HG03045 (cell line): Measurements from ENCODE around the gene CALML6.
A peak's percentile ranks its signal among the peaks of the same experiment; 100 is the strongest.

Experiments used
- ATAC-seq: cut with Tn5 transposase; IDR thresholded peaks from one replicate; pipeline ENCODE4 v1.9.1; 2021; ENCODE audit warnings: mild to moderate bottlenecking, moderate library complexity; ENCODE audit not compliant: unreplicated experiment

The CALML6 gene

DNA sequence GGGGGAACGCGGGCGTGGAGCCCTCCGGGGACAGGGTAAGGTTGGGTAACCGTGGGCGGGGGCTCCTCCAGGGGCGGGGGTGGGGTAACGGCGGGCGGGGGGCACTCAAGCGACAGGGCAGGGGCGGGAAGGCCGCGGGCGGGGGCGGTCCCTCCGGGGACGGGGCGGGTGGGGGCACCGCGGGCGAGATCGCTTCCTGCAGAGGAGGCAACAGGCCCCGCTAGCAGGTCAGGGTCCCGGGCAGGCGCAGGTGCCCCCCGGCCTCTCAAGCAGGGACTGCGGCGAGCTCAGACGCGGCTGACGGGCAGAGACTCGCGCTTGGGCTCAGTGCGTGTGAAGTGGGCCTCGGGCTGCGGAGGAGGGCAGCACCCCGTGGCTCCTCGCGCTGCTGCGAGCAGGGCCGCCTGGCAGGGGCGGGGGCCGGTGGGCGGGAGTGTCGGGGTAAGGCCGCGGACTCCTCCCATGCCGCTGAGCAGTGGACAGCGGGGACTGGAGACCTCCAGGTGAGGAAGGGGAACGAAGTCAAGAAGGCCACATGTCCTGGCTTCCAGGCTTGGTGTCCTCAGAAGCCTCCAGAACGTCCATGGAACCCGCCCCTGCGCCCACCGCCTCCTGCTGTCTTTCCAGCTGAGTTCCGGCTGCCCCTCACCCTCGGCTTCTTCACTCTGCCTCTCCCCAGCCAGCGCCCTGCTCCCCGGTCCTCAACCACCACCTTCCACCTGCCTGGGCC, 23.5 kb upstream of the CALML6 start:
- ATAC-seq = peak; percentile 3

DNA sequence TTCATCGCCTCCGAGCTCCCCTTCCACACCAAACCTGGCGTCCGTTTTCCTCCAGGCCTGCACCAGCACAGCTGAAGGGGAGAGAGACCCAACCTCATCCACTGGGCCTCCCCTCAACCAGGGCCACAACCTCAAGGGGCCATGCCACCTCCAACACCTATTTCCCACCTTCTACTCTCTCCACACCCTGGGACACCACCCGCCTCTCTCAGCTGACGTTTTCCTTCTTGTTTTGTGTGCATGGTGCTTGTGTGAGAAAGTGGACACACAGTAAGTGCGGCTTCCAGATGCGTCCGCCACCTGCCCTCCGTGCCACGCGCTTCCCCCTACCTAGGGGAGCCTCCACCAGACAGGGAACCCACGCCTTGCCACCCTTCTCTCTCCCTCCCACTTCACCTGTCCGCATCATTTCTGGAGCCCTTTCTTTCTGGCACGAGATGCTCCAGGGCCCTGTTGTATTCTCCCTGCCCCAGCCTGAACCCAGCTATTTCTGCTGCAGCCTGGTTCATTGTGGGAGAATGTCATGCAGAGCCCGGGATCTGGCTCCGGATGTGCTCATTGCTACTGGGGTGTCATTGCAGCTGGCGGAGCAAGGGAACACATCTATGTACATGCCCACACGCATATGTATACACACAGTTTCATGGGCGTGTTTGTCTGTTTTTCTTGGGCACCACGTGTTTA, 22.8 kb upstream of the CALML6 start:
- ATAC-seq = no peak

DNA sequence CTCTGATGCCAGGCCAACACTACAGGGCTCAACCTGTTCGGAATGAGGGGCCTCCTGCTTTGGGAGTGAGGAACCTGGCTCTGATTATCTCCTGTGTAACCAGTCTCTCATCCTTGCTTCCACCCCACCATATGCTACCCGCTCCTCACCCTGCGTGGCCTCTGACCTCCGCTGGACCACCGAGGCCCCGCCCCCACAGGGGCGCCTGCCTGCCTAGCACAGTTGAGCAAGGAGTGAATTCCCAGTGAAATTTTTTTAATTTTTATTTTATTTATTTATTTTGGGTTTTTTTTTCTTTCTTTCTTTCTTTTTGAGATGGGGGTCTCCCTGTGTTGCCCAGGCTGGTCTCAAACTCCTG, 22.3 kb upstream of the CALML6 start:
- no peak for ATAC-seq

DNA sequence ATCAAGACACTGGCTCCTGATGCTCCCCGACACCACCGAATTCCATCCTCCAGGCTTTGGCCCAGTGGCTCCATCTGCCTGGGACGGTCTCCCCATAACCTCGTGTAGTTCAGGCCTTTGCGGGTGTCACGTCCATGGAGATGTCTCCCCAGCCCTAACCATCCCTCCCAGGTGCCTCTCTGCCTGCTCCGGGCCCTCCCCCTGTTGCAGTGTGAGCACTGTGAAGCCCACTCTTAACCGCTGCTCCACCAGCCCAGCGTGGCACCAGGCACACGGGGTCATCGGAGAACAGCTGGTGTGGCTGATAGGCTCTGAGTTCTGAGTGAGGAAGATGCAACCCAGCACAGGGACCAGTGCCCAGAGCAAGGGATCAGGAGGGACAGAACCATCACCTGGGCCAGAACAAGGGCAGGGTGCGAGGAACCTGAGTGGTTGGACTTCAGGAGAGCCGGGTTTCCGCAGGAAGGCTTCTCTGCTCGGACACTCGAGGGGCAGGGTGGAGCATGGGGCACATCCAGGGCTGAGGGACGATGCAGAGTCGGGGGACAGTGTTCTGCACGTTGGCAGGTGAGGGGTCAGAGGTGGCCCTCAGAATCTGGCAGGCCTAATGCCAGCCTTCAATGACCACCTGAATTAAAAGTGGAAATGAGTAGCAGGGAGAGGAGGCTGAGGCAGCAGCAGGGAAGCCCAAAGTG, 21.6 kb upstream of the CALML6 start:
- no peak for ATAC-seq

DNA sequence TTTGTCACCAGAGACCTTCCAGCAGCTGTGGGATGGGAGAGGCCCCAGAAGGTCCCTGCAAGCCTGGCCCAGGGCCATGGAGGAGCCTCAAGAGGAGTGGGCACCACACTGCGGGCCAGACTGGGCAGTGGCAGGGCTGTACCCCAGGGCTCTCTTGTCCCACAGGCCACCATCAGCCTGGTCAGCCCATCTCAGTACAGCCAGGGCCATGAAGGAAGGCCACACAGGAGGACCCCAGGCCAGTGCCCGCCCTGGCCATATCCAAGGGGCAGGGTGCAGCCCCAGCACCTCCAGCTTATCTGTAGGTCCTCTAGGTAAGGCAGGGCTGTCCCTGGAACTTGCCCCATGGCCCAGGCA, 21.1 kb upstream of the CALML6 start:
- no peak for ATAC-seq

DNA sequence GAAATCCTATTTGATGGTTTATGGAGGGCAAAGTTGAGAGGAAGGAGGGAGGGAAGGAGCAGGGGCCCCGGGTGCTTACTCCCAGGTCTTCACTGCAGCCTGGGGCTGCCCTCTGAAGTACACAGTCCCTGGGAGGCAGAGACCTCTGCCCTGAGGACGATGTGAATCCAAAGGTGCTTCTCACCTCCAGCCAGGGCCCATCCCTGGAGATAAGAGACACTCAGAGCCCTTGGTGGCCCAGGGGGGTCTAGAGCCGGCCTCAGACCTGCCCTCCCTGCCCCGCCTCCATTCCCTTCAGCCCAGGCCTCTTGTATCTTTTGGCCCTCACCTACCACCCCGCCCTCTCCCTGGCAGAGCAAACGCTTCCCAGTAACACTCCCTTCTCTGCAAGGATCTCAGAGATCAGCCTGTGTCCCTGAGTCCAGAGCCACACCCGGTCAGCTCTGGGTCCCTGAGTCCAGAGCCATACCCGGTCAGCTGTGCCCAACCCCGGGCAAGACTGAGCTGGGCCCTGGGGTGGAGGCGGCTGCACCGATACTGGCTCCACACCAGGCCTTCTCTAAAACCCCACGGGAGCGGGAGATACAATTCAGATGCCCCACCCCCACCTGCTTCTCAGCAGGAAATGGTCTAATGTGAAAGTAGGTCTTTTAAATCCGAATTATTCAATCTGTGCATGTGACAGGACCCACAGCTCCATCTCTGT, 20.6 kb upstream of the CALML6 start:
- no peak for ATAC-seq

DNA sequence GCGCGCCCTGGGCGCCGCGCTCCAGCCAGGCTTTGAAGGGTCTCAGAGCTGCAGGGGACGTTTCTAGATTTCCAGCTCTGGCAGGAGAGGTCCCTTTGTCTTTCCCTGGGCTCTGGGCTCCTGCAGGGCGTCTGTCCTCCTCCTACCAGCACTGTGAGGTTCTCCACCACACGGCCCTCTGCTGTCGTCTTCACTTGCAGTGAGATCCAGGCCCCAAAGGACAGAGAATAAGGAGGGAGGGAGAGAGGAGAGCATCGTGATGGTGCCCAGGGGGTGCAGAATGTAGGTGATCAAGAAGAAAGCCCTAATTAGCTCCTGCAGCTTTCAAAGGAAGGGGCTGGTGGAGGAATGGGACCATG, 20.0 kb upstream of the CALML6 start:
- ATAC-seq = no peak

DNA sequence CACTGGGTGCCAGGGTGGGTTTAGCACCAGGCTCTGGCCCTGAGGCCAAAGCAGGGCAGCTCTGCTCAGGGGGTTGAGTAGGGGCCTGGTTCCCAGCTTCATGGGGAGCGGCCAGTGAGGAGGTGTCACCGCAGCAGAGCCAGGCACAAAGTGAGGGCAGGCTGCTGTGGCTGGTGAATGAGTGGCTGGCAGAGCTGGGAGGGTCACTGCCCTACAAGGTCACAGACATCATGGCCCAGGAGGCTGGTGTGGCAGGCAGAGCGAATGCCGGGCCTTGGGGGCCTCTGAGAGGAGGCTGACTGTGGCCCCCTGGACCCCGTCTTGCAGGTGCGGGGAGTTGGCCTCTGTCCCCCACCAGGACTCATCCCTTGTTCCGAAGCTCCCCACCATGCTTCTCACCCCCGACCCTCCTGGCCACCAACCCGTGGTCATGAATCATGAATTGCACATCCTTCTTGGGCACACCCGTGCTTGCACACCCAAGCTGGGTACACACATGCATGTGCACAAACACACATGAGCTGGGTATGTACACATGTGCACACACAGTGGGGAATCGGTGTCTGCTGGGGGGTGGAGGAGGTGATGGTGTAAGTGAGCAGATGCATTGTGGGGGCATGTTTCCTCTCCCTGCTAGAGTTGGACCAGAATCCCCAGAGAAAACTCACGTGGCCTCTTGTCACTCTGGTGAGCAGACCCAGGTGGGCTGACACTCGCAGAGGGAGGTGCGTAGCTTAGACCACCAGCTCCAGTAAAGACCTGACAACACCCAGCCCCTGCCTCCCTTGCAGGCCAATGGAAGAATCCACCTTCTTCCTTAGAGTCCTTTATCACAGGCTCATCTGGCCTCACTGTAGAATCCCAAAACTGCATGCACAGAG, 19.4 kb upstream of the CALML6 start:
- no peak for ATAC-seq

DNA sequence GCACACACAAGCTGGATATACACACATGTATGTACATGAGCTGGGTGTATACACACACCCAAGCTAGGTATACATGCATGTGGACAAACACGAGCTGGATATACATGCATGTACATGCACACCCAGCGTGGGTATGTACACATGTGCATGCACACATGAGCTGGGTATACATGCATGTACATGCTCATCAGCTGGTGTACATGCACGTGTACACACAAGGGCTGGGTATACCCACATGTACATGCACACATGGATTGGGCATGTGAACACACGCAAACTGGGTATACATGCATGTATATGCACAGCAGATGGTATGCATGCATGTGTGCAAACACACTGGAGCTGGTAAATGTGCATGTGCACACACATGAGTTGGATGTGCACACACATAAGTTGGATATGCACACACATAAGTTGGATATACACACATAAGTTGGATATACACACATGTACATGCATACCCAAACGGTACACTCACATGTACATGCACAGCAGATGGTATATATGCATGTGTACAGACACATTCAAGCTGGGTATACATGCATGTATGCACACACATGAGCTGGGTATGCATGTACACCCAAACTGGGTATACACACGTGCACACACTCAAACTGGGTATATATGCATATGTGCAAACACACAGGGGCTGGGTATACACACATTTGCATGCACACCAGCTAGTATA, 16.7 kb upstream of the CALML6 start:
- ATAC-seq = no peak

DNA sequence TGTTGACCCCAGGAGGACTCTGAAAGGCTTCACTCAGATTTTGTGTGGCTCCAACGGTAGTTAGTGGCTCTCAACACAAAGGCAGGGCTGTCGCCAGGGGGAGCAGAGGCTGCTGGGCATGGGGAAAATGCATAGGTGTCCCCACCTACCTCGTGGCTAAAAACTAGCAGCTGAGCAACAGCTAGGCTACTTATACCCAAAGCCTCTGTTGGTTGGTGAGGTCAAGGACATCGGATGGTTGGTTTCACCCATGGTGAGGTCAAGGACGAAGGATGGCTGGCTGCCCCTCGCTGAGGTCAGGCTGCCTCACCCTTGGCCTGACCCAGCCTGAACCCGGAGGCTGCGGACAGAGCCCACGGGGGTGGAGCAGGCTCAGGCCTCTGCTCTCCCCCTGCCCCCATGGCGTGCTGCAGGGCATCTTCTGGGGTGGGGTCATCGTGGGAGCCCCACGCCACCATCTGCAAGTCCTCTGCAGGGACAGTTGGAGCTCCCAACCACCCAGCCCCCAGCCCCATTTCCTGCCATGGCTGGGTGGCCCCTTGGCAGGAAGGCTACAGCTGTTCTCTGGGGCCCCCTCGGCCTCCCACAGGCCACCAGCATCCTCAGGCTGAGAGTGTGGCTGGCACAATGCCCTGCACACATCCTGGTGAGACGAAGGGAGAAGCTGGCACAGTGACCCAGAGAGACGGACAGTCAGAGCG, 15.6 kb upstream of the CALML6 start:
- no peak for ATAC-seq

DNA sequence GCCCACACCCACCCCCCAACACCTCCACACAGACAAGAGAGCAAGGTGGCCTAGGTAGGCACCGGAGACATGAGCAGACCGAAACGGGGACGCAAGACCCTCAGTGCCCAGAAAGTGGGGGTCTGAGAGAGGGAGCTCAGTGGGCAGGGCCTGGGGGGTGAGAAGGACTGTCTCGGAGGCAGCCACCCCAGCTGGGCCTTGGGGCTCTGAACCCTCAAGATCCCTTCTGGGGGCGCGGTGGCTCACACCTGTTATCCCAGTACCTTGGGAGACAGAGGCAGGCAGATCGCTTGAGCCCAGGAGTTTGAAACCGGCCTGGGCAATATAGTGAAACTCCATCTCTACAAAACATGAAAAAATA, 15.1 kb upstream of the CALML6 start:
- no peak for ATAC-seq

DNA sequence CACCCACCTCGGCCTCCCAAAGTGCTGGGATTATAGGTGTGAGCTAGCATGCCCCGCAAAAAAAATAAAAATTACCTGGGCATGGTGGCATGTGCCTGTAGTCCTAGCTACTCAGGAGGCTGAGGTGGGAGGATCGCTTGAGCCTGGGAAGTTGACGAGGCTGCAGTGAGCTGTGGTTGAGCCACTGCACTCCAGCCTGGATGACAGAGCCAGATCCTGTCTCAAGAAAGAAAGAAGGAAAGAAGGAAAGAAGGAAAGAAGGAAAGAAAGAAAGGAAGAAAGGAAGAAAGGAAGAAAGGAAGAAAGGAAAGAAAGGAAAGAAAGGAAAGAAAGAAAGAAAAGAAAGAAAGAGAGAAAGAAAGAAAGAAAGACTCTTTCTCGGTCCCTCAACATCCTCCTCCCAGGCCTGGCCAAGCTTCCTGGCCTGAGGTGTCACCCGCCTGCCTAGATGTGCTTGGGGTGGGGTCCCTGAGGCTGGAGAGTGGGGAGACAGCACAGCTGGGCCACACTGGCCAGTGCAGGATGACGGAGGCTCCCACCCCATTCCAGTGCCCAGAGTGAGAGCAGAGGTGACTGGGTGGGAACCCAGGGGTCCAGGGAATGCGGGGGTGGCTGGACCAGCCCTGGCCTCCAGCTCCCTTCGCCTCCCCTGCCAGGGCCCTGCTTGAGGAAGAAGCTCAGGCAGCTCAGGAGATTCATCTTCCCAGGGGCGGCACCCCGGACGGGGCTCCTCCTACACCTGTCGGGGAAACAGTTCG, 14.0 kb upstream of the CALML6 start:
- ATAC-seq = no peak

DNA sequence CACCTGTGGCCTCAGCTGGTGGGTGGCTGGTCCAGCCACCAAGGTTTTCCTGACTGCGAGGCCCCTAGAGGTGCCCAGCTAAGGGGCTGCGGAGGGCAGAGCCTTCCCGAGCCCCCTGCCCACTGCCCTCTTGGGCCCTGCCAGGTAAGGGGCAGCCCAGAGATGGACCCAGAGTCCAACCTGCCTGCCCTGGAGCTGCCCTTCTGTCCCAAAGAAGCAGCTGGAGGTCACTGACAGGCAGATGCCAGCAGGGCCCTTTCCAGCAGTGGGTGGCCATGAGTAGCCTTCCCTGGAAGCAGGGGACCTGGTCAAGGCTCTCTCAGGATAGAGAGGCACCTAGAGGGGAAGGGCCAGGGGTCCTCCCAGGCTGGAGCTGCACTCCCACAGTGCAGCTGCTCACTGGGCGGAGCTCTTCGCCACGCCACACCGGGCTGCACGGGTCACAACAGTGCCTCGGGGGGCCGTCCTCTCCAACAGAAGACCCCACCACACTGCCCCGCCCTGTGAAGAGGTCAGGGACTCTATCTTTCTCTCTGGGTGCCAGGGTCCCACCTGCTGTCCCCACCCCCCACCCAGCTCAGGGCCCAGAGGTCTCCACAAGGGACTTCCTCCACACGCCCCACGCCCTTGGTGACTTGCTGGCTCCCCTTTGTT, 13.3 kb upstream of the CALML6 start:
- no peak for ATAC-seq

DNA sequence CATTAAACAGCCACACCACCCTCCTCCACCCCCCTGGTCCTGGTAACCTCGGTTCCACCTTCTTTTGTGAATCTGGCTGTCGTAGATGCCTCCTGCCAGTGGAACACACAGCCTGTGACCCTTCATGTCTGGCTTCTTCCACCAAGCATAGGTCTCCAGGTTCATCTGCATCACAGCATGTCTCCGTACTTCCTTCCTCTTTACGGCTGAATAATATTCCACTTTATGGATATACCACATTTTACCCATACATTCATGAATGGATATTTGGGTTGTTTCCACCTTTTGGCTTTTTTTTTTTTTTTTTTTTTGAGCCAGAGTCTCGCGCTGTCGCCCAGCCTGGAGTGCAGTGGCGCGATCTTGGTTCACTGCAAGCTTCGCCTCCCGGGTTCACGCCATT, 11.8 kb upstream of the CALML6 start:
- ATAC-seq = no peak

DNA sequence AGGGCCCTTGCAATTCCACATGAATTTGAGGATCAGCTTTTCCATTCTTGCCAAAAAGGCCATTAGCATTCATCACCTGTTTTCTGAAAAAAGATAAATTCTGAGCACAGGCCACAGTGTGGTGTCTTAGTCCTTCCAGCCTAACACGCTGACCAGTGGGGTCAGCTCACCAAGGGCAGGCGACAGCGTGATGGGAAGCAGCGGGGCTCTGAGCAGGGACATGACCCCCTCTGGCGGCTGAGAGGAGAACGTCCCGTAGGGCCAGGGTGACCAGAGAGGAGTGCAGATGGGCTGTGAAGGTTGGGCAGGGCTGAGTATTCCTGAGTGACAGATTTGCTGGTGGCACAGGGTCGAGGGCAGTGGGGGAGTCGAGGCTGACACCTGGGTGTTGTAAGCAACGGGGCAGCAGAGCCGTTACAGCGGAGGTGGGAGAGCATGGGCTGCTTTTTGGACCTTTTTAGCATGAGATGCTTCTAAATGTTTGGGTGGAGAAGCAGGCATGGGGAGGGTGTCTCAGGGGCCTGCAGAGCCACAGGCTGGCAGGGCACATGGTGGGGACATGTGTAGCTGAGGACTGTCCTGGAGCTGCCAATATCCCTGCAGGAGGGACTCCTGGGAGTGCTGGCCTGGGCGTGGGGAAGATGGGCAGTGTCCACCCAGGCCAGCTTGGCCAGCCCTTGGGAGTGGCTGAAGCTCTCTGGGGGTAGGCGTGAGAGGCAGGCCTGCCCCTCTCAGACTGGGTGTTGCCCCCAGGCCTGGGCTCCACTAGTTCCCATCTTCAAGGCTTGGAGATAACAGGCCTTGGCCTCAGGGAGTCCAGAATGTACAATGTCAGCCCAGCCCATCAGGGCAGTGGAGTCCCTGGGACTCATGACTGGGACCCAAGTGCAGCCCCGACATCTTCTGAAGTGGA, 8.6 kb upstream of the CALML6 start:
- ATAC-seq = no peak

DNA sequence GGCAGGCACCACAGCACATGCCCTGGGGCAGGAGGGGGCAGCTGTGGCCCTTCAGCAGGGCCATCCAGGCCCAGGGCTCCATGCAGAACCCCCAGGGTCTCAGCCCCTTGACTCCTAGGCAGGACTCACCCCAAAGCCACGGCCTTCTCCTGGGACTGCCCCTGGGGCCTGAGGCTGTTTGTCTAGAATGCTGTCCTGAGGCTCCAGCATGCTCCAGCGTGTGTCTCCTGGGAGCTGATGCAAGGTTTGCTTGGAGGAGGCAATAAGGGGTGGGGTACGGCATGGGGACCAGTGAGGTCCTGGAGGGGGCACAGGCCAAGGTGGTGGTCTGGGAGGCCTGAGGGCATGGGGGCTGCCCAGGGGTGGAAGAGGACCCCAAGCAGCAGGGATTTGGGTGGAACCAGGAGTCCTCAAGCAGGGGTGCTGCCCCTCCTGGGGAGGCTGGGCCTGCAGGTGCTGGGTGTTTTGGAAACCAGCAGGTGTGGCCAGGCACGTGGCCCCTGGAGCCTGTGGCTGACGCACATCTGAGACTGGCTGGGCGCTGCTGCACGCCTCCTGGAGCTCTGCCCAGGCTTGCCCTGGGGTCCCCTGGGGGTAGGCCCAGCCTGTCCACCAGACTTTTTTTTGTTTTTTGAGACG, 7.8 kb upstream of the CALML6 start:
- no peak for ATAC-seq

DNA sequence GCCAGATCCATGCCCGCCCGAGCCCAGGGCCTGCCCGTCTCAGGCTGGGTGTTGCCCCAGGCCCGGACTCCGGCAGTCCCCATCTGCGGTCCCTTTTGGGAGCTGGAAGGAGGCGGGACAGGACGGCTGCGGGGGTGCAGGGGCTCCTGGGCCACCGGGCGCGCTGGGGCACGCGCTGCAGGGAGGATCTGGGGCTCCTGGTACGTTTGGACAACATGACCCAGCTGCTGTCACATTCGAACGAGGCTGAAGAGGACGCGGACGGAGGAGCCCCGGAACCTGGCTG, 6.6 kb upstream of the CALML6 start:
- no peak for ATAC-seq
